ENCODE results near the gene HIC1.

The HIC1 gene

DNA sequence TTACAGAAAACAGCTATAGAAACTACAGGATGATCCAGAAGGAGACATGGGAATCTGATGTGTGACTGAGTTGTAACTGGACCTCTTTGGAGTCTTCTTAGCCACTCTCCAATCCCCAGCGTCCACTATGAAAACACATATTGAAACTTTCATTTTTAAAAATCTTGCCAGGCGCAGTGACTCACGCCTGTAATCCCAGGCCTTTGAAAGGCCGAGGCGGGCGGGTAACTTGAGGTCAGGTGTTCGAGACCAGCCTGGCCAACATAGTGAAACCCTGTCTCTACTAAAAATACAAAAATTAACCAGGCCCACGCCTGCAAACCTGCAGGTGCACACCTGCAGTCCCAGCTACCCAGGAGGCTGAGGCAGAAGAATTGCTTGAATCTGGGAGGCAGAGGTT lies 53.3 kb downstream of the HIC1 start:
- no peak for DNase-seq

GRCh38 chr17:2110436-2110835 lies 55.5 kb downstream of the HIC1 start:
- DNase-seq: no peak

GRCh38 chr17:2111691-2112090 lies 56.8 kb downstream of the HIC1 start:
- no peak for DNase-seq

Data from stimulated activated CD8-positive, alpha-beta memory T cell treated with anti-CD3 and anti-CD28 coated beads, Interleukin-4, amount 100 ng/mL, for 48 hours (primary cell).